ENCODE measurements around the gene CDH23.

CDH23 gene

GRCh38 chr10:71834343-71834674 is 437.6 kb downstream of the CDH23 start:
- Histone ChIP-seq H3K9ac (ENCODE audit: low read length) (no peak overlapping the region), H3K79me2 (ENCODE audit: control insufficient read depth, insufficient read depth, low read length, poor library complexity) (peaks cover 24% of the 10 kb centered on the region)

GRCh38 chr10:71835671-71836595 is 439.2 kb downstream of the CDH23 start:
- peak overlapping the region; percentile 87 for H3K4ac ChIP-seq (ENCODE audit: low read depth, low read length)
- peak overlapping the region; percentile 12 for H4K91ac ChIP-seq (ENCODE audit: low read depth, low read length)
- peaks cover 24% of the 10 kb centered on the region for H3K79me2 ChIP-seq (ENCODE audit: control insufficient read depth, insufficient read depth, low read length, poor library complexity)
- peak overlapping the region; percentile 35 for H2AK5ac ChIP-seq (ENCODE audit: low read length)
- peak overlapping the region; percentile 67 for H2BK12ac ChIP-seq (ENCODE audit: low read length)
- H3K36me3 ChIP-seq (ENCODE audit: control insufficient read depth in 1 of 2, insufficient read depth in 2 of 2, low read length in 2 of 2): peaks cover 16 to 18% of the 10 kb centered on the region in 2 experiments
- peak overlapping the region; percentile 12 for H2BK5ac ChIP-seq (ENCODE audit: low read depth, low read length, poor library complexity)
- peaks cover 50 to 54% of the 10 kb centered on the region in 2 experiments for H3K4me1 ChIP-seq (ENCODE audit: control insufficient read depth in 1 of 2, insufficient read depth in 2 of 2, low read length in 2 of 2)
- H3K14ac ChIP-seq (ENCODE audit: low read length): peak overlapping the region; percentile 29
- H2AFZ ChIP-seq (ENCODE audit: insufficient read depth, low read length, poor library complexity): no peak overlapping the region
- no CpG with 5 or more reads among the region's 11 CpGs for WGBS (ENCODE audit: extremely low coverage, insufficient coverage, insufficient read length)
- H4K8ac ChIP-seq (ENCODE audit: low read depth, low read length): no peak overlapping the region
- no peak overlapping the region for H3K4me3 ChIP-seq (ENCODE audit: low read depth, low read length)
- H2BK120ac ChIP-seq (ENCODE audit: insufficient read depth, low read length, poor library complexity): no peak overlapping the region
- H3K27me3 ChIP-seq (ENCODE audit: insufficient read depth, low read length): no peaks in the 10 kb centered on the region
- H3K4me2 ChIP-seq (ENCODE audit: low read length): peak overlapping the region; percentile 23
- H3K9ac ChIP-seq (ENCODE audit: low read length): no peak overlapping the region
- peak; percentile 74 to 88 for DNase-seq
- peaks cover 16% of the 10 kb centered on the region for H3K79me1 ChIP-seq (ENCODE audit: low read length)
- no peak overlapping the region for H3K18ac ChIP-seq (ENCODE audit: low read length)
- H3K9me3 ChIP-seq (ENCODE audit: insufficient read depth, low read depth, low read length): no peaks in the 10 kb centered on the region
- peak overlapping the region; percentile 2 for H3K27ac ChIP-seq (ENCODE audit: low read depth, low read length)
- no peak overlapping the region for H3K23ac ChIP-seq (ENCODE audit: low read length)
- no peak overlapping the region for H4K12ac ChIP-seq (ENCODE audit: low read depth, low read length)

More at GRCh38 chr10:71834343-71834674, 437.6 kb downstream of the CDH23 start:
- no peak overlapping the region for H2AFZ ChIP-seq (ENCODE audit: insufficient read depth, low read length, poor library complexity)
- peaks cover 21% of the 10 kb centered on the region for H3K79me1 ChIP-seq (ENCODE audit: low read length)
- H3K36me3 ChIP-seq (ENCODE audit: control insufficient read depth in 1 of 2, insufficient read depth in 2 of 2, low read length in 2 of 2): peaks cover 19 to 28% of the 10 kb centered on the region in 2 experiments
- H2BK5ac ChIP-seq (ENCODE audit: low read depth, low read length, poor library complexity): peak overlapping the region; percentile 16
- no CpG with 5 or more reads among the region's 14 CpGs for WGBS (ENCODE audit: extremely low coverage, insufficient coverage, insufficient read length)
- peak overlapping the region; percentile 87 for H3K4ac ChIP-seq (ENCODE audit: low read depth, low read length)
- H3K4me3 ChIP-seq (ENCODE audit: low read depth, low read length): no peak overlapping the region
- no peak overlapping the region for H4K8ac ChIP-seq (ENCODE audit: low read depth, low read length)
- H2BK120ac ChIP-seq (ENCODE audit: insufficient read depth, low read length, poor library complexity): no peak overlapping the region
- H2BK12ac ChIP-seq (ENCODE audit: low read length): peak overlapping the region; percentile 41
- H3K4me1 ChIP-seq (ENCODE audit: control insufficient read depth in 1 of 2, insufficient read depth in 2 of 2, low read length in 2 of 2): peaks cover 52 to 54% of the 10 kb centered on the region in 2 experiments
- peak overlapping the region; percentile 71 for H2AK5ac ChIP-seq (ENCODE audit: low read length)
- no peak overlapping the region for H3K23ac ChIP-seq (ENCODE audit: low read length)
- peak overlapping the region; percentile 27 for H4K12ac ChIP-seq (ENCODE audit: low read depth, low read length)
- H3K18ac ChIP-seq (ENCODE audit: low read length): peak overlapping the region; percentile 37
- H4K91ac ChIP-seq (ENCODE audit: low read depth, low read length): no peak overlapping the region
- H3K27me3 ChIP-seq (ENCODE audit: insufficient read depth, low read length): no peaks in the 10 kb centered on the region
- DNase-seq: no peak
- peak overlapping the region; percentile 13 for H3K14ac ChIP-seq (ENCODE audit: low read length)
- H3K9me3 ChIP-seq (ENCODE audit: insufficient read depth, low read depth, low read length): no peaks in the 10 kb centered on the region
- no peak overlapping the region for H3K27ac ChIP-seq (ENCODE audit: low read depth, low read length)
- H3K4me2 ChIP-seq (ENCODE audit: low read length): no peak overlapping the region

- Histone ChIP-seq H2BK12ac (ENCODE audit: low read length) (peak overlapping the region; percentile 67), H3K9me3 (ENCODE audit: insufficient read depth, low read depth, low read length) (no peaks in the 10 kb centered on the region), H2BK120ac (ENCODE audit: insufficient read depth, low read length, poor library complexity) (no peak overlapping the region), H2BK5ac (ENCODE audit: low read depth, low read length, poor library complexity) (peak overlapping the region; percentile 12), H3K14ac (ENCODE audit: low read length) (peak overlapping the region; percentile 29), H3K79me1 (ENCODE audit: low read length) (peaks cover 16% of the 10 kb centered on the region), H3K4me2 (ENCODE audit: low read length) (no peak overlapping the region), H3K79me2 (ENCODE audit: control insufficient read depth, insufficient read depth, low read length, poor library complexity) (peaks cover 24% of the 10 kb centered on the region), H3K23ac (ENCODE audit: low read length) (no peak overlapping the region), H3K27ac (ENCODE audit: low read depth, low read length) (peak overlapping the region; percentile 2), H2AK5ac (ENCODE audit: low read length) (peak overlapping the region; percentile 35), H3K9ac (ENCODE audit: low read length) (no peak overlapping the region), H2AFZ (ENCODE audit: insufficient read depth, low read length, poor library complexity) (no peak overlapping the region), H3K18ac (ENCODE audit: low read length) (no peak overlapping the region), H4K8ac (ENCODE audit: low read depth, low read length) (no peak overlapping the region), H3K4ac (ENCODE audit: low read depth, low read length) (peak overlapping the region; percentile 87), H3K4me3 (ENCODE audit: low read depth, low read length) (no peak overlapping the region), H3K36me3 (ENCODE audit: control insufficient read depth in 1 of 2, insufficient read depth in 2 of 2, low read length in 2 of 2) (peaks cover 13 to 15% of the 10 kb centered on the region in 2 experiments), H4K12ac (ENCODE audit: low read depth, low read length) (no peak overlapping the region), H3K4me1 (ENCODE audit: control insufficient read depth in 1 of 2, insufficient read depth in 2 of 2, low read length in 2 of 2) (peaks cover 46 to 52% of the 10 kb centered on the region in 2 experiments), H4K91ac (ENCODE audit: low read depth, low read length) (peak overlapping the region; percentile 12), H3K27me3 (ENCODE audit: insufficient read depth, low read length) (no peaks in the 10 kb centered on the region)
- DNase-seq: peak in 1 of 2 donors; percentile 36
- WGBS (ENCODE audit: extremely low coverage, insufficient coverage, insufficient read length): no CpG with 5 or more reads among the region's 4 CpGs
Observed at GRCh38 chr10:71836596-71836974, 439.9 kb downstream of the CDH23 start.

- peak overlapping the region; percentile 10 for H2BK120ac ChIP-seq (ENCODE audit: insufficient read depth, low read length, poor library complexity)
- H2AK5ac ChIP-seq (ENCODE audit: low read length): peak overlapping the region; percentile 13
Observed at GRCh38 chr10:71837098-71837827, 440.5 kb downstream of the CDH23 start.

More at GRCh38 chr10:71837098-71837827, 440.5 kb downstream of the CDH23 start:
- H2AFZ ChIP-seq (ENCODE audit: insufficient read depth, low read length, poor library complexity): no peak overlapping the region
- H4K91ac ChIP-seq (ENCODE audit: low read depth, low read length): peak overlapping the region; percentile 56
- H3K23ac ChIP-seq (ENCODE audit: low read length): no peak overlapping the region
- peak overlapping the region; percentile 80 for H3K27ac ChIP-seq (ENCODE audit: low read depth, low read length)
- H4K8ac ChIP-seq (ENCODE audit: low read depth, low read length): no peak overlapping the region
- peaks cover 14% of the 10 kb centered on the region for H3K79me1 ChIP-seq (ENCODE audit: low read length)
- H3K27me3 ChIP-seq (ENCODE audit: insufficient read depth, low read length): no peaks in the 10 kb centered on the region
- DNase-seq: peak; percentile 87 to 91
- H4K12ac ChIP-seq (ENCODE audit: low read depth, low read length): no peak overlapping the region
- peaks cover 24% of the 10 kb centered on the region for H3K79me2 ChIP-seq (ENCODE audit: control insufficient read depth, insufficient read depth, low read length, poor library complexity)
- H3K18ac ChIP-seq (ENCODE audit: low read length): peak overlapping the region; percentile 23
- no peak overlapping the region for H2BK12ac ChIP-seq (ENCODE audit: low read length)
- peak overlapping the region; percentile 34 for H2BK5ac ChIP-seq (ENCODE audit: low read depth, low read length, poor library complexity)
- peaks cover 7 to 12% of the 10 kb centered on the region in 2 experiments for H3K36me3 ChIP-seq (ENCODE audit: control insufficient read depth in 1 of 2, insufficient read depth in 2 of 2, low read length in 2 of 2)
- no peak overlapping the region for H3K4me3 ChIP-seq (ENCODE audit: low read depth, low read length)
- H3K9ac ChIP-seq (ENCODE audit: low read length): no peak overlapping the region
- peak overlapping the region; percentile 4 for H3K14ac ChIP-seq (ENCODE audit: low read length)
- WGBS (ENCODE audit: extremely low coverage, insufficient coverage, insufficient read length): no CpG with 5 or more reads among the region's 17 CpGs
- no peak overlapping the region for H3K4me2 ChIP-seq (ENCODE audit: low read length)
- H3K4me1 ChIP-seq (ENCODE audit: control insufficient read depth in 1 of 2, insufficient read depth in 2 of 2, low read length in 2 of 2): peaks cover 40 to 45% of the 10 kb centered on the region in 2 experiments
- H3K4ac ChIP-seq (ENCODE audit: low read depth, low read length): peak overlapping the region; percentile 72
- H3K9me3 ChIP-seq (ENCODE audit: insufficient read depth, low read depth, low read length): no peaks in the 10 kb centered on the region
